K562 (cell line): ENCODE measurements around the gene ANKRD13C. TPM values are rescaled to one million over a fixed set of nuclear protein-coding genes. Genes with fewer than 3 reads are reported as not detected.

Experiments
- ATAC-seq: fragments of 200-7000 bp; cut with Tn5 transposase; 3 replicates; pipeline ENCODE4 v1.9.1; 2020; ENCODE audit warnings: moderate library complexity
- BruUV-seq: library from RNA; stranded (reverse); fragments of 400-500 nt; replicated peaks from 2 replicates; lab custom pipeline; 2021; lab: Mats Ljungman, UMichigan
- CTCF ChIA-PET: fragments of 300-600 bp; formaldehyde crosslinking; extraction: SDS; loops from one replicate; lab custom pipeline; 2021; ENCODE audit warnings: low intra/inter-chr PET ratio; lab: Yijun Ruan, JAX
- POLR2A ChIA-PET: fragments of 300-600, 350-650 bp; sonication (Branson Sonifier 250); formaldehyde crosslinking; extraction: SDS; loops from one replicate; lab custom pipeline; 2021; ENCODE audit warnings: antibody characterized with exemption, inconsistent platforms; lab: Yijun Ruan, JAX
- DNase-seq, 4 experiments: peaks; one replicate each; pipeline versions ENCODE4 v3.0.0 to v3.0.0-alpha.2; 2011 to 2018; ENCODE audit warnings: low spot score in 3 of 4, mixed read lengths in 3 of 4; ENCODE audit errors: extremely low read depth in 1 of 4
- FAIRE-seq: peaks from 2 replicates; lab custom pipeline; 2011; peaks lifted over from hg19 to GRCh38; lab: Jason Lieb, UNC
- H2AFZ ChIP-seq: 2 replicates; pipeline ENCODE4 v1.6.0; 2011; ENCODE audit warnings: low read depth, low read length, control low read depth, inconsistent platforms
- H3K27ac ChIP-seq: fragments of 200-600 bp; 3 replicates; pipeline ENCODE4 v1.8.0; 2011; ENCODE audit warnings: low read depth, mild to moderate bottlenecking, control low read depth, inconsistent platforms, low read length, moderate library complexity, mixed read lengths; ENCODE audit errors: extremely low read depth
- H3K27me3 ChIP-seq, 2 experiments: fragments of 300-600 bp in 1 of 2; 2 replicates in 1 of 2; 3 replicates in 1 of 2; pipeline versions ENCODE4 v1.6.0 to v1.8.0; 2011; ENCODE audit warnings: inconsistent platforms in 2 of 2, low read length in 2 of 2, mild to moderate bottlenecking in 1 of 2, mixed read lengths in 1 of 2, moderate library complexity in 1 of 2; ENCODE audit not compliant: control insufficient read depth in 2 of 2, insufficient read depth in 2 of 2
- H3K36me3 ChIP-seq: fragments of 300-600 bp; 3 replicates; pipeline ENCODE4 v1.8.0; 2011; ENCODE audit warnings: mild to moderate bottlenecking, low read length, inconsistent platforms; ENCODE audit not compliant: control insufficient read depth, insufficient read depth
- H3K4me1 ChIP-seq, 2 experiments: fragments of 200-600 bp in 1 of 2; replicated peaks in 1 of 2; 2 replicates in 1 of 2; 3 replicates in 1 of 2; pipeline versions ENCODE4 v1.5.1 to v1.8.0; 2011; ENCODE audit warnings: inconsistent platforms in 2 of 2, low read length in 2 of 2, mild to moderate bottlenecking in 1 of 2, mixed read lengths in 1 of 2, moderate library complexity in 1 of 2; ENCODE audit not compliant: control insufficient read depth in 2 of 2, insufficient read depth in 2 of 2
- H3K4me2 ChIP-seq: 2 replicates; pipeline ENCODE4 v1.6.1; 2011; ENCODE audit warnings: low read length, control low read depth, inconsistent platforms, mixed read lengths; ENCODE audit not compliant: insufficient read depth
- H3K4me3 ChIP-seq: fragments of 200-600 bp; sonication (generic), shearing (Covaris generic); 2 replicates; pipeline ENCODE4 v1.5.1; 2016; ENCODE audit warnings: control low read depth, inconsistent platforms
- H3K79me2 ChIP-seq: fragments of 200-600 bp; 3 replicates; pipeline ENCODE4 v1.8.0; 2011; ENCODE audit warnings: low read length, inconsistent platforms; ENCODE audit not compliant: control insufficient read depth, insufficient read depth
- H3K9ac ChIP-seq, 2 experiments: 2 replicates each; pipeline versions ENCODE4 v1.6.0 to v1.6.1; 2011; ENCODE audit warnings: low read depth in 2 of 2, low read length in 2 of 2, control low read depth in 1 of 2, inconsistent platforms in 1 of 2, mild to moderate bottlenecking in 1 of 2, mixed read lengths in 1 of 2; ENCODE audit not compliant: insufficient read depth in 1 of 2
- H3K9me1 ChIP-seq: one replicate; pipeline ENCODE4 v1.6.0; 2011; ENCODE audit warnings: inconsistent platforms, mild to moderate bottlenecking, low read length, moderate library complexity; ENCODE audit not compliant: control insufficient read depth, insufficient read depth
- H3K9me3 ChIP-seq: replicated peaks from 2 replicates; pipeline ENCODE4 v1.5.1; 2011; ENCODE audit warnings: low read depth, low read length, inconsistent platforms; ENCODE audit not compliant: control insufficient read depth, insufficient read depth
- H4K20me1 ChIP-seq: replicated peaks from 2 replicates; pipeline ENCODE4 v1.6.1; 2011; ENCODE audit warnings: low read length, inconsistent platforms, mixed read lengths; ENCODE audit not compliant: control insufficient read depth, insufficient read depth
- ARID4B ChIP-seq: sonication (generic); formaldehyde crosslinking; IDR thresholded peaks from 2 replicates; pipeline ENCODE4 v1.8.0; 2022; ENCODE audit warnings: mild to moderate bottlenecking, missing genetic modification reagents
- CLOCK ChIP-seq: fragments of 250-450 bp; sonication (Bioruptor Pico); IDR thresholded peaks from 2 replicates; pipeline ENCODE4 v1.4.0; 2020; ENCODE audit warnings: mild to moderate bottlenecking, moderate library complexity, borderline replicate concordance
- CTBP1 ChIP-seq: fragments of 450-650 bp; IDR thresholded peaks from 2 replicates; pipeline ENCODE4 v1.6.1; 2016; ENCODE audit warnings: borderline replicate concordance
- EHMT2 ChIP-seq: fragments of 450-650 bp; IDR thresholded peaks from 2 replicates; pipeline ENCODE4 v1.6.1; 2018; ENCODE audit warnings: antibody characterized with exemption
- ETV6 ChIP-seq, 3 experiments: fragments of 150-350 bp in 1 of 3; sonication (generic) in 1 of 3; formaldehyde crosslinking in 1 of 3; IDR thresholded peaks; 2 replicates each; pipeline versions ENCODE4 v1.6.1 to v1.8.0; 2014 to 2022; ENCODE audit warnings: borderline replicate concordance in 2 of 3, low read depth in 2 of 3, antibody characterized with exemption in 1 of 3, low read length in 1 of 3, mild to moderate bottlenecking in 1 of 3, missing genetic modification reagents in 1 of 3
- MECOM ChIP-seq: fragments of 250-450 bp; sonication (Bioruptor Pico); IDR thresholded peaks from 2 replicates; pipeline ENCODE4 v1.8.0; 2022; ENCODE audit warnings: inconsistent platforms
- NCOA1 ChIP-seq: fragments of 450-650 bp; IDR thresholded peaks from 2 replicates; pipeline ENCODE4 v1.6.1; 2016; ENCODE audit warnings: low read depth
- RAD51 ChIP-seq: fragments of 450-650 bp; IDR thresholded peaks from 2 replicates; pipeline ENCODE4 v1.7.1; 2016; ENCODE audit warnings: low read depth, mild to moderate bottlenecking, borderline replicate concordance
- XRCC3 ChIP-seq: fragments of 450-650 bp; IDR thresholded peaks from 2 replicates; pipeline ENCODE4 v1.6.1; 2017; ENCODE audit warnings: mild to moderate bottlenecking, moderate library complexity
- WGBS: fragments of 100-300 bp; shearing (Covaris generic); methylation state at CpG from one replicate; pipeline ENCODE4 v1.1.6; 2016; ENCODE audit warnings: low coverage, mixed read lengths; ENCODE audit not compliant: insufficient coverage; ENCODE audit errors: missing lambda C conversion rate; 5-methylcytosine and 5-hydroxymethylcytosine counted together
- in situ Hi-C: fragments of 300-500 bp; cut with MboI; formaldehyde crosslinking; loops from 4 replicates; pipeline ENCODE4 v1.15.0; 2018; ENCODE audit warnings: inconsistent platforms, mixed read lengths
- intact Hi-C: fragments of 100-400 bp; cut with micrococcal nuclease; formaldehyde crosslinking; loops from 2 replicates; pipeline ENCODE4 v1.14.2; 2022
- polyA plus RNA-seq, 8 experiments: library from polyadenylated mRNA; depleted of rRNA in 4 of 8; stranded (reverse) in 5 of 8; unstranded in 3 of 8; fragments of >200 nt; fragmentation: Nextera tagmentation in 2 of 8; fragmentation: Illumina TruSeq in 1 of 8; extraction: Ambion mirVana in 2 of 8; extraction: Trizol in 1 of 8; gene quantifications; 2 replicates each; pipeline versions ENCODE4 v1.2.1 to v1.2.3, GENCODE V29; 2011 to 2014; ENCODE audit warnings: inconsistent platforms in 1 of 8, missing spikeins in 1 of 8
- total RNA-seq, 7 experiments: library from RNA; depleted of rRNA in 6 of 7; stranded (reverse); fragments of >200 nt in 6 of 7; fragmentation: Illumina TruSeq in 2 of 7; extraction: Trizol in 2 of 7; gene quantifications; 2 replicates each; pipeline versions ENCODE4 v1.2.1 to v1.2.3, GENCODE V29; 2011 to 2021; ENCODE audit warnings: low replicate concordance in 1 of 7
- TF ChIP-seq, protein P1 (sequence below), 2 experiments: fragments of 450-650 bp; IDR thresholded peaks; 2 replicates each; pipeline ENCODE4 v1.6.1; 2016

Gene ANKRD13C
- total and polyA plus RNA-seq, 9 of the 15 experiments (the other 6 are each of a cell fraction or from before 2014, with no cell fraction given): 3.4 to 22.8 (median 12.5) TPM

DNA sequence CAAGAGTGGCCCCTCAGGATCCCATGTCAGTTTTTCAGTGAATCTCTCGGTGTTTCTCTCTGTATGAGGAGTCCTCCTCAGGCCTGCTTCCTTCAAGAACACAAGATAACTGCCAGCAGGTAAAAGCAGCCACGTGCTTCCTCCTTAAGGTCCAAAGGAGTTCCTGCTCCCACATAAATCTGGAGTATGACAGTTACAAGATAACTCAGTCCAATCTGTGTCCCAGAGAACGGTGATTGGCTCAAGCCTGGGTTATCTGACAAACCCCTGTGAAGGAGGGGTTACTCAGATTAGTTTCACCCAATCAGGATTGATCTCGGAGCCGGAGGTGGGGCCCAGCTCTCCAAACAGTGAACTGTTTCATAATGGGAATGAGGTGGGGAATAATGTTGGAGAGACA lies 5.8 kb upstream of the ANKRD13C start (continued):
- TF ChIP-seq MECOM (0 out of 2 replicates have a peak, but pooled peaks have one; percentile 33), NCOA1 (no peak), XRCC3 (no peak), ETV6 (IDR thresholded peaks at IDR 0.05; ENCODE audit: borderline replicate concordance in 1 of 2, low read depth in 2 of 2, low read length in 1 of 2) (no peak), ETV6 (CRISPR knock-in tag; IDR thresholded peaks at IDR 0.05; ENCODE audit: borderline replicate concordance) (no peak), CTBP1 (0 out of 2 replicates have a peak, but pooled peaks have one; percentile 18)

DNA sequence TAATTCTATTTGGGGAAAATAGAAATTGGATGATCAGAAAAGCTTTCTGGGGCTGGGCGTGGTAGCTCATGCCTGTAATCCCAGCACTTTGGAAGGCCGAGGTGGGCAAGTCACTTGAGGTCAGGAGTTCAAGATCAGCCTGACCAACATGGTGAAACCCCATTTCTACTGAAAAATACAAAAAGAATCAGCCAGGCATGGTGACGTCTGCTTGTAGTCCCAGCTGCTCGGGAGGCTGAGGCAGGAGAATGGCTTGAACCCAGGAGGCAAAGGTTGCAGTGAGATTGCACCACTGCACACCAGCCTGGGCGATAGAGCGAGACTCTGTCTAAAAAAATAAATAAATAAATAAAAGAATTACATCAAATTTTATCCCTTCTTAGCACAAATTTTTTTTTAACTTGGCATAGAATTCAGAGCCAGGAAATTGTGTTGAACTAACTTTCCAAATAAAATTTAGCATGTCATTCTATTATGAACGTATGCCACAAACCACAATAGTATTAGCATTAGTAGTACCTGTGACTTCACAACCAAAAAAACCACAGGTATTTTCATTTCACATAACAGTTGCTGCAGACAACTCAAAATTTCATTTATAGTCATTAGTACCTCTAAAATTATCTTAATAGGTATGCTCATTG lies 4.5 kb upstream of the ANKRD13C start:
- no peak for FAIRE-seq
- 0 out of 3 replicates have a peak, but pooled peaks cover 3% of the 10 kb centered on the region for H3K36me3 ChIP-seq
- H3K27ac ChIP-seq: no peak overlapping the region
- BruUV-seq: no TSS peak
- H3K9me3 ChIP-seq: no peaks in the 10 kb centered on the region
- H3K9ac ChIP-seq: no peak overlapping the region
- H3K79me2 ChIP-seq: peaks cover 14% of the 10 kb centered on the region
- POLR2A ChIA-PET: no interaction called here
- DNase-seq: no peak
- no peak for ATAC-seq
- H2AFZ ChIP-seq: no peak overlapping the region
- H3K27me3 ChIP-seq: no peaks in the 10 kb centered on the region
- in situ Hi-C loops: no loop called here
- CTCF ChIA-PET: no interaction called here
- H3K4me1 ChIP-seq: peaks cover 9 to 10% of the 10 kb centered on the region in 2 experiments; a peak in 3 of 5 replicates
- WGBS: 78% methylated on average over 7 of the region's 7 CpGs
- H4K20me1 ChIP-seq: no peaks in the 10 kb centered on the region
- intact Hi-C loops: no loop called here
- no peaks in the 10 kb centered on the region for H3K9me1 ChIP-seq
- no peak overlapping the region for H3K4me3 ChIP-seq
- H3K4me2 ChIP-seq: no peak overlapping the region
- TF ChIP-seq ARID4B (CRISPR knock-in tag): no peak
- TF ChIP-seq CLOCK: no peak
- TF ChIP-seq, protein P1, sequence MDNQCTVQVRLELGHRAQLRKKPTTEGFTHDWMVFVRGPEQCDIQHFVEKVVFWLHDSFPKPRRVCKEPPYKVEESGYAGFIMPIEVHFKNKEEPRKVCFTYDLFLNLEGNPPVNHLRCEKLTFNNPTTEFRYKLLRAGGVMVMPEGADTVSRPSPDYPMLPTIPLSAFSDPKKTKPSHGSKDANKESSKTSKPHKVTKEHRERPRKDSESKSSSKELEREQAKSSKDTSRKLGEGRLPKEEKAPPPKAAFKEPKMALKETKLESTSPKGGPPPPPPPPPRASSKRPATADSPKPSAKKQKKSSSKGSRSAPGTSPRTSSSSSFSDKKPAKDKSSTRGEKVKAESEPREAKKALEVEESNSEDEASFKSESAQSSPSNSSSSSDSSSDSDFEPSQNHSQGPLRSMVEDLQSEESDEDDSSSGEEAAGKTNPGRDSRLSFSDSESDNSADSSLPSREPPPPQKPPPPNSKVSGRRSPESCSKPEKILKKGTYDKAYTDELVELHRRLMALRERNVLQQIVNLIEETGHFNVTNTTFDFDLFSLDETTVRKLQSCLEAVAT (IDR thresholded peaks at IDR 0.05): no peak
- no peak for TF ChIP-seq RAD51
- no peak for TF ChIP-seq EHMT2
